Measurements from ENCODE around the gene PLXNB1. TPM values are rescaled to one million over a fixed set of nuclear protein-coding genes. Genes with fewer than 3 reads are reported as not detected.

PLXNB1 gene
- total RNA-seq, 2 donors from 2014 or later = 175 to 216 TPM

DNA sequence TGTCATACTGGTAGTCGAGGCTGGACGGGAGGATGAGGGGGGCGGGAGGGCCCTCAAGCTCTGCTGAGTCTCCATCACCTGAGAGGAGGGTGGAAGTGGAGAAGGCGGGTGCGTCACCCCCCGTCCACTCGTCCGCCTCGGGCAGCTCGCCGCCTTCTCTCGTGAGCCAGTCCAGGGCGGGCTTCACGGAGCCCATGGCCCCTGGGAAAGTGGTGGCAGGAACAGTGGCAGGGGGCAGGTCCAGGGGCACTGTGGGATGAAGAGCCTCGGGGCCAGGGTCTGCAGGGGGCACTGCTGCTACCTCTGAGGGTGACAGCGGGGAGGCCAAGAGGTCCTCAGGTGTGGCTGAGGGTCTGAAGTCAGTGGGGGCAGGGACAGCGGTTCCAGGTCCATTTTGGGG, 10.3 kb downstream of the PLXNB1 start:
- no peaks in the 10 kb centered on the region for H3K9me3 ChIP-seq (ENCODE audit: control insufficient read depth, low read length)
- Mint-ChIP-seq H3K27me3 (ENCODE audit: insufficient read depth) (no peaks in the 10 kb centered on the region), H3K4me1 (no peaks in the 10 kb centered on the region), H3K9me3 (no peaks in the 10 kb centered on the region), H3K4me3 (no peak overlapping the region), H3K27ac (no peak overlapping the region), H3K36me3 (ENCODE audit: low read depth) (peaks cover 50% of the 10 kb centered on the region)
- no peak overlapping the region for H3K4me3 ChIP-seq (ENCODE audit: low read length)
- no peaks in the 10 kb centered on the region for H3K4me1 ChIP-seq (ENCODE audit: control insufficient read depth, insufficient read depth, low read length)
- H3K36me3 ChIP-seq (ENCODE audit: control insufficient read depth, insufficient read depth, low read length) = peaks cover 25% of the 10 kb centered on the region
- WGBS, 2 experiments (ENCODE audit: insufficient coverage in 1 of 2, insufficient read length in 1 of 2) = 94 to 100% methylated on average over 8 to 17 of the region's 17 CpGs
- no peak overlapping the region for H3K27ac ChIP-seq (ENCODE audit: low read depth, low read length)
- TF ChIP-seq, protein P1, sequence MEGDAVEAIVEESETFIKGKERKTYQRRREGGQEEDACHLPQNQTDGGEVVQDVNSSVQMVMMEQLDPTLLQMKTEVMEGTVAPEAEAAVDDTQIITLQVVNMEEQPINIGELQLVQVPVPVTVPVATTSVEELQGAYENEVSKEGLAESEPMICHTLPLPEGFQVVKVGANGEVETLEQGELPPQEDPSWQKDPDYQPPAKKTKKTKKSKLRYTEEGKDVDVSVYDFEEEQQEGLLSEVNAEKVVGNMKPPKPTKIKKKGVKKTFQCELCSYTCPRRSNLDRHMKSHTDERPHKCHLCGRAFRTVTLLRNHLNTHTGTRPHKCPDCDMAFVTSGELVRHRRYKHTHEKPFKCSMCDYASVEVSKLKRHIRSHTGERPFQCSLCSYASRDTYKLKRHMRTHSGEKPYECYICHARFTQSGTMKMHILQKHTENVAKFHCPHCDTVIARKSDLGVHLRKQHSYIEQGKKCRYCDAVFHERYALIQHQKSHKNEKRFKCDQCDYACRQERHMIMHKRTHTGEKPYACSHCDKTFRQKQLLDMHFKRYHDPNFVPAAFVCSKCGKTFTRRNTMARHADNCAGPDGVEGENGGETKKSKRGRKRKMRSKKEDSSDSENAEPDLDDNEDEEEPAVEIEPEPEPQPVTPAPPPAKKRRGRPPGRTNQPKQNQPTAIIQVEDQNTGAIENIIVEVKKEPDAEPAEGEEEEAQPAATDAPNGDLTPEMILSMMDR (conservative IDR thresholded peaks at IDR 0.05) = no peak
- DNase-seq = no peak
- no peak overlapping the region for H3K9ac ChIP-seq (ENCODE audit: extremely low read depth, low read length, poor library complexity, severe bottlenecking)
- H3K27me3 ChIP-seq (ENCODE audit: control insufficient read depth, insufficient read depth, low read length, poor library complexity, severe bottlenecking) = no peaks in the 10 kb centered on the region

DNA sequence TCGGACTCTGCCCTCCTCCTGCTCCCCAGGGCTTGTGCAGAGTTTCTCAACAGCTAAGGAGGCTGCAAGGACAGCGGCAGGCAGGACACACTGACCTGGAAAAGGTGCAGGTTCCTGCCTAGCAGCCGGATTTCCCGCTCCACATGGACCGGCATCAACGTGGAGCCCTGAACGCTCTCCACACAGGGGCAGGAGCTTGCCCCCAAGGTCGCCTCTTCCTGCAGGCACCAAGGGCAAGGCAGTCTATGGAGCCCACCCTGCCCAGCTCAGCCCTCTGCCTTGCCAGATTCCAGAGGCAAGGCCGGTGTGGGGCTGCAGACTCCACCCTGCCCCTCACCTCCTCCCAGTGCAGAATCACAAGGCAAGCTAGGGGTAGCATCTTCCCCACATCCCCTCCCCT, 10.7 kb downstream of the PLXNB1 start:
- H3K4me3 ChIP-seq (ENCODE audit: low read length) = no peak overlapping the region
- Mint-ChIP-seq H3K4me3 (no peak overlapping the region), H3K27ac (no peak overlapping the region), H3K4me1 (no peaks in the 10 kb centered on the region), H3K36me3 (ENCODE audit: low read depth) (peaks cover 53% of the 10 kb centered on the region), H3K27me3 (ENCODE audit: insufficient read depth) (no peaks in the 10 kb centered on the region), H3K9me3 (no peaks in the 10 kb centered on the region)
- no peaks in the 10 kb centered on the region for H3K27me3 ChIP-seq (ENCODE audit: control insufficient read depth, insufficient read depth, low read length, poor library complexity, severe bottlenecking)
- H3K36me3 ChIP-seq (ENCODE audit: control insufficient read depth, insufficient read depth, low read length) = peaks cover 29% of the 10 kb centered on the region
- WGBS, 2 experiments (ENCODE audit: insufficient coverage in 1 of 2, insufficient read length in 1 of 2) = 94 to 97% methylated on average over 6 to 9 of the region's 9 CpGs
- no peak overlapping the region for H3K9ac ChIP-seq (ENCODE audit: extremely low read depth, low read length, poor library complexity, severe bottlenecking)
- H3K27ac ChIP-seq (ENCODE audit: low read depth, low read length) = no peak overlapping the region
- H3K4me1 ChIP-seq (ENCODE audit: control insufficient read depth, insufficient read depth, low read length) = no peaks in the 10 kb centered on the region
- DNase-seq = no peak
- TF ChIP-seq, protein P1 (conservative IDR thresholded peaks at IDR 0.05) = no peak
- H3K9me3 ChIP-seq (ENCODE audit: control insufficient read depth, low read length) = no peaks in the 10 kb centered on the region

GRCh38 chr3:48418651-48419050, 11.2 kb downstream of the PLXNB1 start:
- 92 to 94% methylated on average over 6 to 9 of the region's 9 CpGs for WGBS, 2 experiments (ENCODE audit: insufficient coverage in 1 of 2, insufficient read length in 1 of 2)
- no peaks in the 10 kb centered on the region for H3K4me1 ChIP-seq (ENCODE audit: control insufficient read depth, insufficient read depth, low read length)
- H3K4me3 ChIP-seq (ENCODE audit: low read length) = no peak overlapping the region
- no peaks in the 10 kb centered on the region for H3K27me3 ChIP-seq (ENCODE audit: control insufficient read depth, insufficient read depth, low read length, poor library complexity, severe bottlenecking)
- H3K36me3 ChIP-seq (ENCODE audit: control insufficient read depth, insufficient read depth, low read length) = peaks cover 34% of the 10 kb centered on the region
- Mint-ChIP-seq H3K36me3 (ENCODE audit: low read depth) (peaks cover 57% of the 10 kb centered on the region), H3K9me3 (no peaks in the 10 kb centered on the region), H3K4me3 (no peak overlapping the region), H3K27ac (no peak overlapping the region), H3K4me1 (no peaks in the 10 kb centered on the region), H3K27me3 (ENCODE audit: insufficient read depth) (no peaks in the 10 kb centered on the region)
- no peak overlapping the region for H3K27ac ChIP-seq (ENCODE audit: low read depth, low read length)
- no peak overlapping the region for H3K9ac ChIP-seq (ENCODE audit: extremely low read depth, low read length, poor library complexity, severe bottlenecking)
- TF ChIP-seq, protein P1 (conservative IDR thresholded peaks at IDR 0.05) = no peak
- no peaks in the 10 kb centered on the region for H3K9me3 ChIP-seq (ENCODE audit: control insufficient read depth, low read length)
- no peak for DNase-seq

Data from endodermal cell (in vitro differentiated cells).